ENCODE measurements around the gene AGRP. TPM values are rescaled to one million over a fixed set of nuclear protein-coding genes. Genes with fewer than 3 reads are reported as not detected.

AGRP gene, protein sequence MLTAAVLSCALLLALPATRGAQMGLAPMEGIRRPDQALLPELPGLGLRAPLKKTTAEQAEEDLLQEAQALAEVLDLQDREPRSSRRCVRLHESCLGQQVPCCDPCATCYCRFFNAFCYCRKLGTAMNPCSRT
- total RNA-seq (2022), result not detected in 2 replicates
- not detected for Bru-seq, nascent RNA
- not detected for BruChase-seq, experiment 1, labeled RNA remaining after a 2-hour chase
- BruChase-seq, experiment 2, labeled RNA remaining after a 6-hour chase, result not detected
- long read RNA-seq, result 0 reads

DNA sequence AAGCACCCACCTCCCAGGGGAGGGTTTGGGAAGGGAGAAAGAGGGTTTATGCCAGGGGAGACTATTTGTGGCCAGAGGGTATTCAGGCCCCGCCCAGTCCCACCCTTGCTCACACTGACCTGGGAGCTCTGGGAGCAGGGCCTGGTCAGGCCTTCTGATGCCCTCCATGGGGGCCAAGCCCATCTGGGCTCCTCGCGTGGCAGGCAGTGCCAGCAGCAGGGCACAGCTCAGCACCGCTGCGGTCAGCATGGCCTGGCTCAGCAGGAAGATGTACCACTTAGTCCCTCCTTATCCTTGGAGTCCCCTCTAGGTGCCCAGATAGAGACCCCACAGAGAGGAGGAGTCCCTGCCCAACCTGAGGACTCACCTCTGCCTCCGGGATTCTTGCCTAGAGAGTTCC, at the start of gene AGRP:
Gene AGRP (minus strand): TSS at position 398 of the 400 bp plus-strand sequence. CDS start 149 bp downstream, at position 249.
- Histone ChIP-seq H3K27me3 (replicated peaks; ENCODE audit: control insufficient read depth, insufficient read depth, low read length) (no peaks in the 10 kb centered on the region), H3K4me3 (ENCODE audit: low read depth, low read length) (no peak within 1 kb of the TSS), H3K9me3 (no peaks in the 10 kb centered on the region), H3K36me3 (ENCODE audit: control insufficient read depth, insufficient read depth, low read length) (no peaks in the 10 kb centered on the region; the same call in 1 of the 2 replicates), H3K4me1 (peaks cover 11% of the 10 kb centered on the region)
- no peaks in the 10 kb centered on the region for H3K27me3 Mint-ChIP-seq (ENCODE audit: insufficient read depth, unreplicated experiment)
- DNase-seq, result no peak
- peaks cover 15% of the 10 kb centered on the region for H3K36me3 Mint-ChIP-seq (ENCODE audit: insufficient read depth, unreplicated experiment)
- no peak for TF ChIP-seq CTCF (IDR thresholded peaks at IDR 0.05; ENCODE audit: insufficient read depth in 1 of 2, low read depth in 1 of 2, low read length in 1 of 2, severe bottlenecking in 1 of 2, unreplicated experiment in 1 of 2)
- H3K9me3 Mint-ChIP-seq (ENCODE audit: unreplicated experiment), result no peaks in the 10 kb centered on the region
- no TSS peak for BruUV-seq (replicated peaks)
- peaks cover 17% of the 10 kb centered on the region for H3K4me1 Mint-ChIP-seq (ENCODE audit: low read depth, unreplicated experiment)
- CTCF ChIA-PET, result no interaction called here
- peak within 1 kb of the TSS; percentile 94 for H3K27ac Mint-ChIP-seq (ENCODE audit: unreplicated experiment)
- POLR2A ChIA-PET, result no interaction called here
- no peak within 1 kb of the TSS for H3K4me3 Mint-ChIP-seq (ENCODE audit: unreplicated experiment)
- intact Hi-C loops (cut with micrococcal nuclease; ENCODE audit: unreplicated experiment), result loop anchor here (5.0 kb wide), 1 partner anchor 51 kb away; the partner anchor contains the start of gene HSD11B2

- TF ChIP-seq CTCF (IDR thresholded peaks at IDR 0.05; ENCODE audit: insufficient read depth in 1 of 2, low read depth in 1 of 2, low read length in 1 of 2, severe bottlenecking in 1 of 2, unreplicated experiment in 1 of 2), result no peak
- H3K9me3 ChIP-seq, result no peaks in the 10 kb centered on the region
- CTCF ChIA-PET, result interaction anchor here (0.9 to 2.9 kb wide), 2 partner anchors 10 to 112 kb away, joined by 3 to 37 read pairs; no protein-coding TSS in a partner anchor
- POLR2A ChIA-PET, result no interaction called here
- peak overlapping the region; percentile 78 for H3K4me3 Mint-ChIP-seq (ENCODE audit: unreplicated experiment)
- no peaks in the 10 kb centered on the region for H3K9me3 Mint-ChIP-seq (ENCODE audit: unreplicated experiment)
- no peaks in the 10 kb centered on the region for H3K27me3 ChIP-seq (replicated peaks; ENCODE audit: control insufficient read depth, insufficient read depth, low read length)
- no peak overlapping the region for H3K27ac Mint-ChIP-seq (ENCODE audit: unreplicated experiment)
- peaks cover 31% of the 10 kb centered on the region for H3K4me1 ChIP-seq
- no peaks in the 10 kb centered on the region for H3K36me3 ChIP-seq (ENCODE audit: control insufficient read depth, insufficient read depth, low read length)
- peaks cover 44% of the 10 kb centered on the region for H3K4me1 Mint-ChIP-seq (ENCODE audit: low read depth, unreplicated experiment)
- intact Hi-C loops (cut with micrococcal nuclease; ENCODE audit: unreplicated experiment), result no loop called here
- DNase-seq, result no peak
- BruUV-seq (replicated peaks), result no TSS peak
- H3K4me3 ChIP-seq (ENCODE audit: low read depth, low read length), result no peak overlapping the region
- H3K36me3 Mint-ChIP-seq (ENCODE audit: insufficient read depth, unreplicated experiment), result peaks cover 16% of the 10 kb centered on the region
- no peaks in the 10 kb centered on the region for H3K27me3 Mint-ChIP-seq (ENCODE audit: insufficient read depth, unreplicated experiment)
Measured at GRCh38 chr16:67531247-67531646, 47.9 kb upstream of the AGRP start.

- CTCF ChIA-PET, result interaction anchor here (1.0 to 2.9 kb wide), 4 partner anchors 9 to 276 kb away, joined by 3 to 37 read pairs (median 4); partner anchors contain the start of genes CTCF, RANBP10 and TSNAXIP1
- intact Hi-C loops (cut with micrococcal nuclease; ENCODE audit: unreplicated experiment), result no loop called here
- no TSS peak for BruUV-seq (replicated peaks)
- Mint-ChIP-seq H3K27ac (ENCODE audit: unreplicated experiment) (peak overlapping the region; percentile 18), H3K4me1 (ENCODE audit: low read depth, unreplicated experiment) (peaks cover 42% of the 10 kb centered on the region), H3K36me3 (ENCODE audit: insufficient read depth, unreplicated experiment) (peaks cover 16% of the 10 kb centered on the region), H3K9me3 (ENCODE audit: unreplicated experiment) (no peaks in the 10 kb centered on the region), H3K27me3 (ENCODE audit: insufficient read depth, unreplicated experiment) (no peaks in the 10 kb centered on the region), H3K4me3 (ENCODE audit: unreplicated experiment) (peak overlapping the region; percentile 78)
- DNase-seq, result peak; percentile 56 to 62
- TF ChIP-seq CTCF (IDR thresholded peaks at IDR 0.05; ENCODE audit: insufficient read depth in 1 of 2, low read depth in 1 of 2, low read length in 1 of 2, severe bottlenecking in 1 of 2, unreplicated experiment in 1 of 2), result no peak
- Histone ChIP-seq H3K27me3 (replicated peaks; ENCODE audit: control insufficient read depth, insufficient read depth, low read length) (no peaks in the 10 kb centered on the region), H3K4me3 (ENCODE audit: low read depth, low read length) (peak overlapping the region; percentile 85), H3K9me3 (no peaks in the 10 kb centered on the region), H3K4me1 (peaks cover 40% of the 10 kb centered on the region), H3K36me3 (ENCODE audit: control insufficient read depth, insufficient read depth, low read length) (no peaks in the 10 kb centered on the region)
- POLR2A ChIA-PET, result interaction anchor here (0.5 kb wide), 1 partner anchor 110 kb away, joined by 6 read pairs; no protein-coding TSS in a partner anchor
Measured at GRCh38 chr16:67530013-67530939, 46.9 kb upstream of the AGRP start.

All from Caco-2 (cell line).